Peyer's patch (tissue), 4 donors: ENCODE results near the gene C9orf153. TPM values are rescaled to one million over a fixed set of nuclear protein-coding genes. Genes with fewer than 3 reads are reported as not detected.

Experiments
- DNase-seq, 3 donors: peaks; one replicate each; pipeline ENCODE4 v3.0.0-alpha.2; 2017 to 2019
- H3K27ac ChIP-seq, 4 donors: fragments of 200-600 bp; sonication (generic); one replicate each; pipeline ENCODE4 v1.5.1; 2016 to 2019
- H3K27me3 ChIP-seq, 2 donors: fragments of 200-600 bp; sonication (generic); one replicate each; pipeline ENCODE4 v1.5.1; 2019
- H3K36me3 ChIP-seq, 3 donors: fragments of 200-600 bp; sonication (generic); one replicate each; pipeline ENCODE4 v1.5.1; 2016 to 2019
- H3K4me1 ChIP-seq, 4 donors: fragments of 200-600 bp; sonication (generic); one replicate each; pipeline ENCODE4 v1.5.1; 2016 to 2019
- H3K4me3 ChIP-seq, 4 donors: fragments of 200-600 bp; sonication (generic); 1 replicate in 3 of 4; 2 replicates in 1 of 4; pipeline ENCODE4 v1.5.1; 2016 to 2019; ENCODE audit warnings: mild to moderate bottlenecking in 1 of 4
- H3K9me3 ChIP-seq, 4 donors: fragments of 200-600 bp; sonication (generic); one replicate each; pipeline ENCODE4 v1.5.1; 2016 to 2019; ENCODE audit warnings: mild to moderate bottlenecking in 1 of 4
- CTCF ChIP-seq, 6 experiments: fragments of 450-650 bp in 4 of 6; fragments of 200-600 bp in 2 of 6; sonication (generic) in 1 of 6; IDR thresholded peaks; one replicate each; pipeline ENCODE4 v1.5.1; 2017 to 2019; ENCODE audit warnings: antibody characterized with exemption in 6 of 6, mild to moderate bottlenecking in 3 of 6, moderate library complexity in 1 of 6
- POLR2A ChIP-seq, 2 donors: fragments of 450-650 bp; IDR thresholded peaks; one replicate each; pipeline ENCODE4 v1.5.1; 2017; ENCODE audit warnings: antibody characterized with exemption in 2 of 2, mild to moderate bottlenecking in 2 of 2, moderate library complexity in 2 of 2
- total RNA-seq, 4 donors: library from RNA; depleted of rRNA; stranded (reverse); fragments of >200 nt; gene quantifications; one replicate each; pipeline ENCODE4 v1.1.0, GENCODE V29; 2016

Gene C9orf153
- under 1 TPM in 1 of 4 donors, not detected in 3; 0.54 TPM for total RNA-seq

- Histone ChIP-seq H3K4me3 (no peak within 1 kb of the TSS), H3K9me3 (no peaks in the 10 kb centered on the region), H3K4me1 (no peaks in the 10 kb centered on the region), H3K27ac (no peak within 1 kb of the TSS), H3K36me3 (peaks cover 0 to 14% (median 0%) of the 10 kb centered on the region in 3 donors), H3K27me3 (no peaks in the 10 kb centered on the region)
- no peak for TF ChIP-seq POLR2A (IDR thresholded peaks at IDR 0.05)
- no peak for TF ChIP-seq CTCF (IDR thresholded peaks at IDR 0.05)
- no peak for DNase-seq
Observed at GRCh38 chr9:86259557-86259956, at the start of gene C9orf153. Gene C9orf153, minus strand, starts transcription at chr9:86259657. Its CDS starts 30,054 bp downstream, at chr9:86229603.

- Histone ChIP-seq H3K27me3 (no peaks in the 10 kb centered on the region), H3K9me3 (no peaks in the 10 kb centered on the region), H3K36me3 (peaks cover 0 to 87% (median 0%) of the 10 kb centered on the region in 3 donors), H3K4me3 (no peak overlapping the region), H3K27ac (no peak overlapping the region), H3K4me1 (no peaks in the 10 kb centered on the region)
- TF ChIP-seq CTCF (IDR thresholded peaks at IDR 0.05) (no peak), POLR2A (IDR thresholded peaks at IDR 0.05) (no peak)
- no peak for DNase-seq
Observed at GRCh38 chr9:86308687-86309086, 49.2 kb upstream of the C9orf153 start.

- Histone ChIP-seq H3K27ac (no peak overlapping the region), H3K27me3 (no peaks in the 10 kb centered on the region), H3K4me1 (no peaks in the 10 kb centered on the region), H3K9me3 (no peaks in the 10 kb centered on the region), H3K36me3 (peaks cover 0 to 97% (median 0%) of the 10 kb centered on the region in 3 donors), H3K4me3 (no peak overlapping the region)
- DNase-seq, result no peak
- TF ChIP-seq CTCF (IDR thresholded peaks at IDR 0.05), result no peak
- TF ChIP-seq POLR2A (IDR thresholded peaks at IDR 0.05), result no peak
Observed at GRCh38 chr9:86304236-86304730, 44.8 kb upstream of the C9orf153 start.

- no peak for TF ChIP-seq CTCF (IDR thresholded peaks at IDR 0.05)
- TF ChIP-seq POLR2A (IDR thresholded peaks at IDR 0.05), result no peak
- H3K27me3 ChIP-seq, result no peaks in the 10 kb centered on the region
- no peak for DNase-seq
- no peak overlapping the region for H3K4me3 ChIP-seq
- H3K9me3 ChIP-seq, result no peaks in the 10 kb centered on the region
- no peak overlapping the region for H3K27ac ChIP-seq
- no peaks in the 10 kb centered on the region for H3K4me1 ChIP-seq
- peaks cover 0 to 97% (median 0%) of the 10 kb centered on the region in 3 donors for H3K36me3 ChIP-seq
Observed at GRCh38 chr9:86303316-86303975, 44.0 kb upstream of the C9orf153 start.

- DNase-seq, result no peak
Observed at GRCh38 chr9:86301686-86302085, 42.2 kb upstream of the C9orf153 start.

More at GRCh38 chr9:86301686-86302085, 42.2 kb upstream of the C9orf153 start:
- no peaks in the 10 kb centered on the region for H3K27me3 ChIP-seq
- H3K27ac ChIP-seq, result no peak overlapping the region
- H3K4me3 ChIP-seq, result no peak overlapping the region
- TF ChIP-seq CTCF (IDR thresholded peaks at IDR 0.05) (no peak), POLR2A (IDR thresholded peaks at IDR 0.05) (no peak)
- no peaks in the 10 kb centered on the region for H3K4me1 ChIP-seq
- H3K36me3 ChIP-seq, result peaks cover 0 to 97% (median 0%) of the 10 kb centered on the region in 3 donors
- H3K9me3 ChIP-seq, result no peaks in the 10 kb centered on the region
